ENCODE results near the gene PRB3. TPM values are rescaled to one million over a fixed set of nuclear protein-coding genes. Genes with fewer than 3 reads are reported as not detected.

Gene PRB3
- not detected for total RNA-seq

GRCh38 chr12:11269607-11270006, at the start of gene PRB3:
TSS of gene PRB3 (minus strand) at chr12:11269707. CDS start at chr12:11269669, 38 bp downstream.
- no peaks in the 10 kb centered on the region for H3K4me1 ChIP-seq
- no peak within 1 kb of the TSS for H3K27ac ChIP-seq
- intact Hi-C loops (cut with DNase I): no loop called here
- no peaks in the 10 kb centered on the region for H3K9me3 ChIP-seq
- no peak for DNase-seq
- H3K27me3 ChIP-seq: no peaks in the 10 kb centered on the region
- H3K36me3 ChIP-seq: no peaks in the 10 kb centered on the region
- TF ChIP-seq CTCF (IDR thresholded peaks at IDR 0.05): no peak
- H3K4me3 ChIP-seq: no peak within 1 kb of the TSS
- H3K9ac ChIP-seq (ENCODE audit: low read depth in 2 of 2, low read length in 2 of 2): no peak within 1 kb of the TSS

- no peaks in the 10 kb centered on the region for H3K9me3 ChIP-seq
- no peaks in the 10 kb centered on the region for H3K27me3 ChIP-seq
- H3K4me3 ChIP-seq: no peak within 1 kb of the TSS
- no peak for DNase-seq
- H3K4me1 ChIP-seq: no peaks in the 10 kb centered on the region
- intact Hi-C loops (cut with DNase I): no loop called here
- no peak within 1 kb of the TSS for H3K9ac ChIP-seq (ENCODE audit: low read depth in 2 of 2, low read length in 2 of 2)
- no peak for TF ChIP-seq CTCF (IDR thresholded peaks at IDR 0.05)
- H3K27ac ChIP-seq: no peak within 1 kb of the TSS
- H3K36me3 ChIP-seq: no peaks in the 10 kb centered on the region
Measured at GRCh38 chr12:11310336-11310735, 40.8 kb upstream of the PRB3 start, which contains the start of gene PRB4. TSS of gene PRB4 (minus strand) at chr12:11310436. CDS start at chr12:11310398, 38 bp downstream.

- DNase-seq: no peak
- intact Hi-C loops (cut with DNase I): no loop called here
- Histone ChIP-seq H3K27me3 (no peaks in the 10 kb centered on the region), H3K4me3 (no peak overlapping the region), H3K27ac (no peak overlapping the region), H3K9me3 (no peaks in the 10 kb centered on the region), H3K4me1 (no peaks in the 10 kb centered on the region), H3K36me3 (no peaks in the 10 kb centered on the region), H3K9ac (ENCODE audit: low read depth in 2 of 2, low read length in 2 of 2) (no peak overlapping the region)
- TF ChIP-seq CTCF (IDR thresholded peaks at IDR 0.05): no peak
Measured at GRCh38 chr12:11307143-11307542, 37.6 kb upstream of the PRB3 start.

- intact Hi-C loops (cut with DNase I): no loop called here
- Histone ChIP-seq H3K27ac (no peak overlapping the region), H3K9me3 (no peaks in the 10 kb centered on the region), H3K27me3 (no peaks in the 10 kb centered on the region), H3K36me3 (no peaks in the 10 kb centered on the region), H3K4me3 (no peak overlapping the region), H3K4me1 (no peaks in the 10 kb centered on the region), H3K9ac (ENCODE audit: low read depth in 2 of 2, low read length in 2 of 2) (no peak overlapping the region)
- DNase-seq: no peak
- no peak for TF ChIP-seq CTCF (IDR thresholded peaks at IDR 0.05)
Measured at GRCh38 chr12:11273449-11273848, 3.9 kb upstream of the PRB3 start.

- no peak for TF ChIP-seq CTCF (IDR thresholded peaks at IDR 0.05)
- intact Hi-C loops (cut with DNase I): no loop called here
- H3K36me3 ChIP-seq: no peaks in the 10 kb centered on the region
- no peaks in the 10 kb centered on the region for H3K27me3 ChIP-seq
- no peak overlapping the region for H3K9ac ChIP-seq (ENCODE audit: low read depth in 2 of 2, low read length in 2 of 2)
- H3K27ac ChIP-seq: no peak overlapping the region
- no peaks in the 10 kb centered on the region for H3K4me1 ChIP-seq
- DNase-seq: no peak
- H3K9me3 ChIP-seq: no peaks in the 10 kb centered on the region
- H3K4me3 ChIP-seq: no peak overlapping the region
Measured at GRCh38 chr12:11264501-11264900, 5.0 kb downstream of the PRB3 start.

GRCh38 chr12:11246489-11246888, 23.0 kb downstream of the PRB3 start:
- no peak overlapping the region for H3K4me3 ChIP-seq
- H3K27me3 ChIP-seq: no peaks in the 10 kb centered on the region
- H3K9ac ChIP-seq (ENCODE audit: low read depth in 2 of 2, low read length in 2 of 2): no peak overlapping the region
- no peaks in the 10 kb centered on the region for H3K4me1 ChIP-seq
- no peak overlapping the region for H3K27ac ChIP-seq
- TF ChIP-seq CTCF (IDR thresholded peaks at IDR 0.05): no peak
- intact Hi-C loops (cut with DNase I): no loop called here
- H3K9me3 ChIP-seq: no peaks in the 10 kb centered on the region
- H3K36me3 ChIP-seq: no peaks in the 10 kb centered on the region
- DNase-seq: no peak
